ENCODE measurements around the gene LARGE1. TPM values are rescaled to one million over a fixed set of nuclear protein-coding genes. Genes with fewer than 3 reads are reported as not detected.
A peak's percentile ranks its signal among the peaks of the same experiment; 100 is the strongest.

LARGE1 gene
- total RNA-seq, 4 donors from 2014 or later, result 11.8 to 33.2 (median 22.6) TPM

DNA sequence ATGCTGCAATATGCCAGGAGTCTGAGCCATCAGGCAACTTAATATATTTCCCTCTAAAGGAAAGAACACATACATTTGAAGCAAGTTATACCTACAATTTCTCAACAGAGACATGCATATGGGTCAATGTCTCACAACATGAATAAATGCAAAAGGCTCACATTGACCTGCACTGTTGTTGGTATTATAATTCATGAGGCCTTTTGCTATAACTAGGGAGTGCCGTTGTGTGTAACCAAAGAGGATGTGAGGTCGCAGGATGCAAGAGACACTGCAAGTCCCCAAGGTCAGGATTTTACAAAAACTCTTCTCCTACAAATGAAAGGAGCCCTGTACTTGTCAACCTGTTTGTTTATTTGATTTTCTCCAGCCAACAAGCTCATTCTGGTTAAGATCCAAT, 250.5 kb downstream of the LARGE1 start:
- 80 to 84% methylated on average over 2 of the region's 2 CpGs for WGBS, 2 donors
- intact Hi-C loops (cut with DNase I; ENCODE audit: low total_unique reads), result no loop called here
- TF ChIP-seq POLR2A (IDR thresholded peaks at IDR 0.05), result no peak
- no peak for DNase-seq (ENCODE audit: low spot score in 2 of 2)
- no peak overlapping the region for H3K4me3 ChIP-seq (ENCODE audit: low read depth, poor library complexity, severe bottlenecking)

- DNase-seq (ENCODE audit: low spot score in 2 of 2), result no peak
- H3K4me3 ChIP-seq (ENCODE audit: low read depth, poor library complexity, severe bottlenecking), result no peak overlapping the region
- no peak for TF ChIP-seq POLR2A (IDR thresholded peaks at IDR 0.05)
- TF ChIP-seq, protein P1, sequence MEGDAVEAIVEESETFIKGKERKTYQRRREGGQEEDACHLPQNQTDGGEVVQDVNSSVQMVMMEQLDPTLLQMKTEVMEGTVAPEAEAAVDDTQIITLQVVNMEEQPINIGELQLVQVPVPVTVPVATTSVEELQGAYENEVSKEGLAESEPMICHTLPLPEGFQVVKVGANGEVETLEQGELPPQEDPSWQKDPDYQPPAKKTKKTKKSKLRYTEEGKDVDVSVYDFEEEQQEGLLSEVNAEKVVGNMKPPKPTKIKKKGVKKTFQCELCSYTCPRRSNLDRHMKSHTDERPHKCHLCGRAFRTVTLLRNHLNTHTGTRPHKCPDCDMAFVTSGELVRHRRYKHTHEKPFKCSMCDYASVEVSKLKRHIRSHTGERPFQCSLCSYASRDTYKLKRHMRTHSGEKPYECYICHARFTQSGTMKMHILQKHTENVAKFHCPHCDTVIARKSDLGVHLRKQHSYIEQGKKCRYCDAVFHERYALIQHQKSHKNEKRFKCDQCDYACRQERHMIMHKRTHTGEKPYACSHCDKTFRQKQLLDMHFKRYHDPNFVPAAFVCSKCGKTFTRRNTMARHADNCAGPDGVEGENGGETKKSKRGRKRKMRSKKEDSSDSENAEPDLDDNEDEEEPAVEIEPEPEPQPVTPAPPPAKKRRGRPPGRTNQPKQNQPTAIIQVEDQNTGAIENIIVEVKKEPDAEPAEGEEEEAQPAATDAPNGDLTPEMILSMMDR (IDR thresholded peaks at IDR 0.05), result no peak
- intact Hi-C loops (cut with DNase I; ENCODE audit: low total_unique reads), result no loop called here
- 47 to 55% methylated on average over 6 of the region's 6 CpGs for WGBS, 2 donors
Measured at GRCh38 chr22:33666961-33667619, 253.2 kb downstream of the LARGE1 start.

DNA sequence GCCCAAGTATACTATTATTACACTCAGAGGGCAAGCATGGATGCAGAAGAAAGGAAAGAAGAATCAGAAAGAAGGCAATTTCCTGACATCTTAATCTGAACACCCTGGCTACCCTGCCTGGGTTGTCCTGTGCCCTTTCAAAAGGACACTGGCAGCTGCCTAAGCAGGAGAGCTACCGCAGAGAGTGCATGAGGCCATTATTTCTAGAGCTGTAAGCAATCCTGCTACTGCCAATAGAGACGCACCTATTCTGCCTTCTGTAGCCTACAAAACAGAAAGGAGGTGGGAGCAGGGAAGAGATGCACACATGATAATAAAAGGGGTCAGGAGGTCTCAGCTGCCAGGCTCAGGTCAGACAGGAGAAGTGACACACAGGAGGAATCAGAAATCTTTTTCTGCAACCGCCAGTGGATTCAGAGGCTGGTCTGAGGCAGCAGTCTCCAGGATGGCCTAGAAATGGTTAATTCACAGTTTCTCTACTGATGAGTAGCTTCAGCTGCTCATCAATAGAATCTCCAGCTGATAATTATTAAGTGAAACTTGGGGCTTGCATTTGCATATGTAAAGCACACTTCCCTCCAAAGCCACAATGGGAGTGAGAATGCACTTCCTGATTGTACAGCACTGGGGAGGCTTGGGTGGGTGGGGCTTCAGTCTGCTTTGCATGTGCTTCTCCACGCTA, 253.9 kb downstream of the LARGE1 start:
- 66 to 73% methylated on average over 4 of the region's 4 CpGs for WGBS, 2 donors
- no peak for DNase-seq (ENCODE audit: low spot score in 2 of 2)
- intact Hi-C loops (cut with DNase I; ENCODE audit: low total_unique reads), result no loop called here
- TF ChIP-seq, protein P1 (IDR thresholded peaks at IDR 0.05), result no peak
- TF ChIP-seq POLR2A (IDR thresholded peaks at IDR 0.05), result no peak
- H3K4me3 ChIP-seq (ENCODE audit: low read depth, poor library complexity, severe bottlenecking), result no peak overlapping the region

- no peak overlapping the region for H3K4me3 ChIP-seq (ENCODE audit: low read depth, poor library complexity, severe bottlenecking)
- intact Hi-C loops (cut with DNase I; ENCODE audit: low total_unique reads), result no loop called here
- 22 to 24% methylated on average over 2 of the region's 2 CpGs for WGBS, 2 donors
- no peak for TF ChIP-seq POLR2A (IDR thresholded peaks at IDR 0.05)
- peak in 1 of 2 donors; percentile 38 for DNase-seq (ENCODE audit: low spot score in 2 of 2)
Measured at GRCh38 chr22:33659448-33659847, 260.8 kb downstream of the LARGE1 start.

GRCh38 chr22:33658775-33659174, 261.5 kb downstream of the LARGE1 start:
- intact Hi-C loops (cut with DNase I; ENCODE audit: low total_unique reads), result no loop called here
- no peak overlapping the region for H3K4me3 ChIP-seq (ENCODE audit: low read depth, poor library complexity, severe bottlenecking)
- DNase-seq (ENCODE audit: low spot score in 2 of 2), result peak; percentile 85 to 93
- no peak for TF ChIP-seq POLR2A (IDR thresholded peaks at IDR 0.05)
- TF ChIP-seq, protein P1 (IDR thresholded peaks at IDR 0.05), result no peak
- 16 to 33% methylated on average over 3 of the region's 3 CpGs for WGBS, 2 donors

GRCh38 chr22:33657670-33658069, 262.6 kb downstream of the LARGE1 start:
- WGBS, 2 donors, result 78 to 83% methylated on average over 8 of the region's 8 CpGs
- H3K4me3 ChIP-seq (ENCODE audit: low read depth, poor library complexity, severe bottlenecking), result no peak overlapping the region
- TF ChIP-seq, protein P1 (IDR thresholded peaks at IDR 0.05), result no peak
- TF ChIP-seq POLR2A (IDR thresholded peaks at IDR 0.05), result no peak
- DNase-seq (ENCODE audit: low spot score in 2 of 2), result no peak
- intact Hi-C loops (cut with DNase I; ENCODE audit: low total_unique reads), result no loop called here
